GM12878 (cell line): ENCODE data around the gene PCP2. TPM values are rescaled to one million over a fixed set of nuclear protein-coding genes. Genes with fewer than 3 reads are reported as not detected.

Source experiments
- ATF7 ChIP-seq: fragments of 450-650 bp; IDR thresholded peaks from 2 replicates; pipeline ENCODE4 v1.6.1; 2016; ENCODE audit warnings: low read depth, mild to moderate bottlenecking
- BACH1 ChIP-seq: fragments of 450-650 bp; IDR thresholded peaks from 2 replicates; pipeline ENCODE4 v1.6.1; 2017; ENCODE audit warnings: mild to moderate bottlenecking, borderline replicate concordance
- BHLHE40 ChIP-seq, 2 experiments: fragments of 450-650 bp in 1 of 2; IDR thresholded peaks; 2 replicates each; pipeline ENCODE4 v1.6.1; 2011 to 2017; ENCODE audit warnings: low read depth in 2 of 2, borderline replicate concordance in 1 of 2, improper control_type of control experiment in 1 of 2, low read length in 1 of 2, mild to moderate bottlenecking in 1 of 2
- CREM ChIP-seq: IDR thresholded peaks from 2 replicates; pipeline ENCODE4 v1.6.1; 2014; ENCODE audit warnings: antibody characterized with exemption, low read depth
- IKZF2 ChIP-seq, 2 experiments: fragments of 450-650 bp; IDR thresholded peaks; 2 replicates each; pipeline ENCODE4 v1.6.1; 2017; ENCODE audit warnings: mild to moderate bottlenecking in 2 of 2, moderate library complexity in 2 of 2
- MXI1 ChIP-seq: fragments of 150-350 bp; IDR thresholded peaks from 2 replicates; pipeline ENCODE4 v1.6.1; 2011; ENCODE audit warnings: low read depth, mild to moderate bottlenecking, inconsistent platforms, low read length, improper control_type of control experiment
- RAD21 ChIP-seq: IDR thresholded peaks from 2 replicates; pipeline ENCODE4 v1.6.1; 2011; ENCODE audit warnings: mild to moderate bottlenecking, low read depth, low read length, moderate library complexity; ENCODE audit not compliant: insufficient read depth
- RAD51 ChIP-seq: fragments of 450-650 bp; IDR thresholded peaks from 2 replicates; pipeline ENCODE4 v1.6.1; 2016; ENCODE audit warnings: moderate library complexity, mild to moderate bottlenecking, inconsistent platforms
- polyA plus RNA-seq, 11 experiments: library from polyadenylated mRNA; depleted of rRNA in 4 of 11; unstranded in 6 of 11; stranded (reverse) in 5 of 11; fragments of >200 nt; fragmentation: Nextera tagmentation in 4 of 11; fragmentation: Illumina TruSeq in 1 of 11; extraction: Ambion mirVana in 4 of 11; extraction: Trizol in 1 of 11; gene quantifications; 1 replicate in 1 of 11; 2 replicates in 10 of 11; pipeline versions ENCODE4 v1.2.1 to v1.2.3, GENCODE V29; 2011 to 2016; ENCODE audit warnings: inconsistent platforms in 2 of 11, missing spikeins in 2 of 11, low read depth in 1 of 11
- total RNA-seq, 4 experiments: library from RNA; depleted of rRNA in 3 of 4; stranded (reverse); fragments of >200 nt in 3 of 4; fragmentation: Illumina TruSeq in 1 of 4; extraction: Trizol in 1 of 4; gene quantifications; 2 replicates each; pipeline versions ENCODE4 v1.2.1 to v1.2.3, GENCODE V29; 2013 to 2021
- TF ChIP-seq, protein P1 (sequence below): IDR thresholded peaks from 2 replicates; pipeline ENCODE4 v1.6.1; 2011; ENCODE audit warnings: borderline replicate concordance, low read depth, mild to moderate bottlenecking, moderate library complexity, low read length; ENCODE audit not compliant: insufficient read depth, poor library complexity, severe bottlenecking
- TF ChIP-seq, protein P2 (sequence below): fragments of 450-650 bp; IDR thresholded peaks from 2 replicates; pipeline ENCODE4 v1.6.1; 2017; ENCODE audit warnings: low read depth, mild to moderate bottlenecking, moderate library complexity
- TF ChIP-seq, protein P3 (sequence below): IDR thresholded peaks from 2 replicates; pipeline ENCODE4 v1.6.1; 2011; ENCODE audit warnings: low read depth, low read length, improper control_type of control experiment, borderline replicate concordance
- TF ChIP-seq, protein P4 (sequence below): fragments of 450-650 bp; IDR thresholded peaks from 2 replicates; pipeline ENCODE4 v1.6.1; 2016; ENCODE audit warnings: mild to moderate bottlenecking
- TF ChIP-seq, protein P5 (sequence below): fragments of 450-650 bp; IDR thresholded peaks from 2 replicates; pipeline ENCODE4 v1.6.1; 2016; ENCODE audit warnings: mild to moderate bottlenecking
- TF ChIP-seq, protein P6 (sequence below): fragments of 450-650 bp; IDR thresholded peaks from 2 replicates; pipeline ENCODE4 v1.6.1; 2017; ENCODE audit warnings: mild to moderate bottlenecking

The PCP2 gene
- total and polyA plus RNA-seq, 10 of the 15 experiments (the other 5 are each of a cell fraction or from before 2014, with no cell fraction given) = 0.10 to 0.62 (median 0.31) TPM; not detected in 5

DNA sequence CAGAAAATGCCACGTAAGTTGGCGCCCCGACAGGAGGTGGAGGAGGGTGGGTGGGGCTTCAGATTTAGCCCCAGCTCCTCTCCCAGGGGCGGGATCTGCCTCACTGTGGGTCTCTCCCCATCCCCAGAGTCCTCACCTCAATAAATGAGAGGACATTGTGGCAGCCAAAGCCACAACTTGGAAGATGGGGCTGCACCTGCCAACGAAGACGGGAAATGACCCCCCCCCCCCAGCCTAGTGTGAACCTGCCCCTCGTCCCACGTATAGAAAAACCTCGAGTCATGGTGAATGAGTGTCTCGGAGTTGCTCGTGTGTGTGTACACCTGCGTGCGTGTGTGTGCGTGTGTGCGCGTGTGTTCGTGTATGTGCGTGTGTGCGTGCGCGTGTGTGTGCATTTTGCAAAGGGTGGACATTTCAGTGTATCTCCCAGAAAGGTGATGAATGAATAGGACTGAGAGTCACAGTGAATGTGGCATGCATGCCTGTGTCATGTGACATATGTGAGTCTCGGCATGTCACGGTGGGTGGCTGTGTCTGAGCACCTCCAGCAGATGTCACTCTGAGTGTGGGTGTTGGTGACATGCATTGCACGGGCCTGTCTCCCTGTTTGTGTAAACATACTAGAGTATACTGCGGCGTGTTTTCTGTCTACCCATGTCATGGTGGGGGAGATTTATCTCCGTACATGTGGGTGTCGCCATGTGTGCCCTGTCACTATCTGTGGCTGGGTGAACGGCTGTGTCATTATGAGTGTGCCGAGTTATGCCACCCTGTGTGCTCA, 45.6 kb upstream of the PCP2 start (continued):
- TF ChIP-seq BHLHE40 (IDR thresholded peaks at IDR 0.05; ENCODE audit: borderline replicate concordance in 1 of 2, low read depth in 2 of 2, low read length in 1 of 2) (peak; percentile 74 to 90; a peak in 3 of 4 replicates), MXI1 (peak; percentile 26; the same call in 1 of the 2 replicates), RAD51 (peak; percentile 91), ATF7 (0 out of 2 replicates have a peak, but pooled peaks have one; percentile 12), IKZF2 (IDR thresholded peaks at IDR 0.05) (0 out of 4 replicates have a peak, but pooled peaks of 1 of the 2 experiments have one; percentile 19), CREM (no peak), RAD21 (peak; percentile 81), BACH1 (peak; percentile 55; the same call in 1 of the 2 replicates)
- TF ChIP-seq, protein P1, sequence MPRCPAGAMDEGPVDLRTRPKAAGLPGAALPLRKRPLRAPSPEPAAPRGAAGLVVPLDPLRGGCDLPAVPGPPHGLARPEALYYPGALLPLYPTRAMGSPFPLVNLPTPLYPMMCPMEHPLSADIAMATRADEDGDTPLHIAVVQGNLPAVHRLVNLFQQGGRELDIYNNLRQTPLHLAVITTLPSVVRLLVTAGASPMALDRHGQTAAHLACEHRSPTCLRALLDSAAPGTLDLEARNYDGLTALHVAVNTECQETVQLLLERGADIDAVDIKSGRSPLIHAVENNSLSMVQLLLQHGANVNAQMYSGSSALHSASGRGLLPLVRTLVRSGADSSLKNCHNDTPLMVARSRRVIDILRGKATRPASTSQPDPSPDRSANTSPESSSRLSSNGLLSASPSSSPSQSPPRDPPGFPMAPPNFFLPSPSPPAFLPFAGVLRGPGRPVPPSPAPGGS = peak; percentile 96
- TF ChIP-seq, protein P2, sequence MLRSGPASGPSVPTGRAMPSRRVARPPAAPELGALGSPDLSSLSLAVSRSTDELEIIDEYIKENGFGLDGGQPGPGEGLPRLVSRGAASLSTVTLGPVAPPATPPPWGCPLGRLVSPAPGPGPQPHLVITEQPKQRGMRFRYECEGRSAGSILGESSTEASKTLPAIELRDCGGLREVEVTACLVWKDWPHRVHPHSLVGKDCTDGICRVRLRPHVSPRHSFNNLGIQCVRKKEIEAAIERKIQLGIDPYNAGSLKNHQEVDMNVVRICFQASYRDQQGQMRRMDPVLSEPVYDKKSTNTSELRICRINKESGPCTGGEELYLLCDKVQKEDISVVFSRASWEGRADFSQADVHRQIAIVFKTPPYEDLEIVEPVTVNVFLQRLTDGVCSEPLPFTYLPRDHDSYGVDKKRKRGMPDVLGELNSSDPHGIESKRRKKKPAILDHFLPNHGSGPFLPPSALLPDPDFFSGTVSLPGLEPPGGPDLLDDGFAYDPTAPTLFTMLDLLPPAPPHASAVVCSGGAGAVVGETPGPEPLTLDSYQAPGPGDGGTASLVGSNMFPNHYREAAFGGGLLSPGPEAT = no peak
- TF ChIP-seq, protein P3, sequence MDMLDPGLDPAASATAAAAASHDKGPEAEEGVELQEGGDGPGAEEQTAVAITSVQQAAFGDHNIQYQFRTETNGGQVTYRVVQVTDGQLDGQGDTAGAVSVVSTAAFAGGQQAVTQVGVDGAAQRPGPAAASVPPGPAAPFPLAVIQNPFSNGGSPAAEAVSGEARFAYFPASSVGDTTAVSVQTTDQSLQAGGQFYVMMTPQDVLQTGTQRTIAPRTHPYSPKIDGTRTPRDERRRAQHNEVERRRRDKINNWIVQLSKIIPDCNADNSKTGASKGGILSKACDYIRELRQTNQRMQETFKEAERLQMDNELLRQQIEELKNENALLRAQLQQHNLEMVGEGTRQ = peak; percentile 68
- TF ChIP-seq, protein P4, sequence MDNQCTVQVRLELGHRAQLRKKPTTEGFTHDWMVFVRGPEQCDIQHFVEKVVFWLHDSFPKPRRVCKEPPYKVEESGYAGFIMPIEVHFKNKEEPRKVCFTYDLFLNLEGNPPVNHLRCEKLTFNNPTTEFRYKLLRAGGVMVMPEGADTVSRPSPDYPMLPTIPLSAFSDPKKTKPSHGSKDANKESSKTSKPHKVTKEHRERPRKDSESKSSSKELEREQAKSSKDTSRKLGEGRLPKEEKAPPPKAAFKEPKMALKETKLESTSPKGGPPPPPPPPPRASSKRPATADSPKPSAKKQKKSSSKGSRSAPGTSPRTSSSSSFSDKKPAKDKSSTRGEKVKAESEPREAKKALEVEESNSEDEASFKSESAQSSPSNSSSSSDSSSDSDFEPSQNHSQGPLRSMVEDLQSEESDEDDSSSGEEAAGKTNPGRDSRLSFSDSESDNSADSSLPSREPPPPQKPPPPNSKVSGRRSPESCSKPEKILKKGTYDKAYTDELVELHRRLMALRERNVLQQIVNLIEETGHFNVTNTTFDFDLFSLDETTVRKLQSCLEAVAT = 0 out of 2 replicates have a peak, but pooled peaks have one; percentile 24
- TF ChIP-seq, protein P5, sequence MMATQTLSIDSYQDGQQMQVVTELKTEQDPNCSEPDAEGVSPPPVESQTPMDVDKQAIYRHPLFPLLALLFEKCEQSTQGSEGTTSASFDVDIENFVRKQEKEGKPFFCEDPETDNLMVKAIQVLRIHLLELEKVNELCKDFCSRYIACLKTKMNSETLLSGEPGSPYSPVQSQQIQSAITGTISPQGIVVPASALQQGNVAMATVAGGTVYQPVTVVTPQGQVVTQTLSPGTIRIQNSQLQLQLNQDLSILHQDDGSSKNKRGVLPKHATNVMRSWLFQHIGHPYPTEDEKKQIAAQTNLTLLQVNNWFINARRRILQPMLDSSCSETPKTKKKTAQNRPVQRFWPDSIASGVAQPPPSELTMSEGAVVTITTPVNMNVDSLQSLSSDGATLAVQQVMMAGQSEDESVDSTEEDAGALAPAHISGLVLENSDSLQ = peak; percentile 82
- TF ChIP-seq, protein P6, sequence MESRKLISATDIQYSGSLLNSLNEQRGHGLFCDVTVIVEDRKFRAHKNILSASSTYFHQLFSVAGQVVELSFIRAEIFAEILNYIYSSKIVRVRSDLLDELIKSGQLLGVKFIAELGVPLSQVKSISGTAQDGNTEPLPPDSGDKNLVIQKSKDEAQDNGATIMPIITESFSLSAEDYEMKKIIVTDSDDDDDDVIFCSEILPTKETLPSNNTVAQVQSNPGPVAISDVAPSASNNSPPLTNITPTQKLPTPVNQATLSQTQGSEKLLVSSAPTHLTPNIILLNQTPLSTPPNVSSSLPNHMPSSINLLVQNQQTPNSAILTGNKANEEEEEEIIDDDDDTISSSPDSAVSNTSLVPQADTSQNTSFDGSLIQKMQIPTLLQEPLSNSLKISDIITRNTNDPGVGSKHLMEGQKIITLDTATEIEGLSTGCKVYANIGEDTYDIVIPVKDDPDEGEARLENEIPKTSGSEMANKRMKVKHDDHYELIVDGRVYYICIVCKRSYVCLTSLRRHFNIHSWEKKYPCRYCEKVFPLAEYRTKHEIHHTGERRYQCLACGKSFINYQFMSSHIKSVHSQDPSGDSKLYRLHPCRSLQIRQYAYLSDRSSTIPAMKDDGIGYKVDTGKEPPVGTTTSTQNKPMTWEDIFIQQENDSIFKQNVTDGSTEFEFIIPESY = peak; percentile 57; the same call in 1 of the 2 replicates
